Sciatic nerve (tissue), 2 donors: Measurements from ENCODE around the gene TRAF3IP3. TPM values are rescaled to one million over a fixed set of nuclear protein-coding genes. Genes with fewer than 3 reads are reported as not detected.
A peak's percentile ranks its signal among the peaks of the same experiment; 100 is the strongest.

ENCODE experiments used
- ATAC-seq: fragments of 200-7000 bp; cut with Tn5 transposase; one replicate; pipeline ENCODE4 v1.9.1; 2020; ENCODE audit warnings: mild to moderate bottlenecking, moderate library complexity
- DNase-seq: peaks from one replicate; pipeline ENCODE4 v3.0.0-alpha.2; 2020; ENCODE audit warnings: low spot score
- intact Hi-C: fragments of 100-400 bp; cut with DNase I; formaldehyde crosslinking; loops from one replicate; pipeline ENCODE4 v1.14.2; 2022
- total RNA-seq: library from RNA; stranded (reverse); fragmentation: NEBNext Ultra II Directional; extraction: Animal tissue kit (Norgen Biotek cat#: 25700); gene quantifications from one replicate; pipeline ENCODE4 v1.2.1, GENCODE V29; 2021
- donor health status: DM: no; HTN: no; CAD: no.
- donor health status: DM: no; HTN: no; CAD: no.

TRAF3IP3 gene
- total RNA-seq, 1 donor from 2014 or later, result 8.3 TPM

- intact Hi-C loops, result no loop called here
- no peak for DNase-seq
- no peak for ATAC-seq
These were observed 58.0 kb downstream of the TRAF3IP3 start for GRCh38 chr1:209813902-209814301.

GRCh38 chr1:209815490-209815889, 59.6 kb downstream of the TRAF3IP3 start:
- intact Hi-C loops, result no loop called here
- no peak for DNase-seq

GRCh38 chr1:209815931-209816341, 60.1 kb downstream of the TRAF3IP3 start:
- no peak for ATAC-seq
- intact Hi-C loops, result loop anchor here (2.0 kb wide), 1 partner anchor 65 kb away; no protein-coding TSS in a partner anchor
- DNase-seq, result no peak

More at GRCh38 chr1:209815490-209815889, 59.6 kb downstream of the TRAF3IP3 start:
- ATAC-seq, result no peak

GRCh38 chr1:209816923-209817322, 61.1 kb downstream of the TRAF3IP3 start:
- DNase-seq (no peak), ATAC-seq (no peak)
- intact Hi-C loops, result loop anchor here (2.0 kb wide), 1 partner anchor 64 kb away; no protein-coding TSS in a partner anchor

DNA sequence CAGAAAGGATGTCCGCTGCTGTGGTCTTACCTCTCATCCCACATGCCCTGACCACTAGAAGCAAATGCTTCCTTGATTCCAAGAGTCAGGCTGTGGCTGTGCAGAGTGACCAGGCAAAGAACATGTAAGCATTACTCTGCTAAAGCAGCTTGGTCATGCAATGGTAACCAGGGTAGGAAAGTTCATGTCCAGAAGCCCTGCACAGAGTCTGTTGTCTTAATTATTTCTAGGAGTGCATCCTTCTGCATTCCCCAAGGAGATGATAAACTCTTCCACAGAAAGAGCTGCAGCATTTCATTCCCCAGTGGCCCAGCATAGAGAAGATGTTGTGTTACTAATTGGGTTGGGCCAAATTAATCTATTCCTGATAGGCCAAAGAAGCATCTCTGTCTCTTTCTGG, 61.8 kb downstream of the TRAF3IP3 start:
- ATAC-seq (no peak), DNase-seq (no peak)
- intact Hi-C loops, result loop anchor here (2.0 kb wide), 1 partner anchor 63 kb away; no protein-coding TSS in a partner anchor

GRCh38 chr1:209819058-209819457, 63.2 kb downstream of the TRAF3IP3 start:
- no peak for DNase-seq
- intact Hi-C loops, result no loop called here
- no peak for ATAC-seq

- intact Hi-C loops, result no loop called here
These were observed 65.1 kb downstream of the TRAF3IP3 start for GRCh38 chr1:209820986-209821385.

DNA sequence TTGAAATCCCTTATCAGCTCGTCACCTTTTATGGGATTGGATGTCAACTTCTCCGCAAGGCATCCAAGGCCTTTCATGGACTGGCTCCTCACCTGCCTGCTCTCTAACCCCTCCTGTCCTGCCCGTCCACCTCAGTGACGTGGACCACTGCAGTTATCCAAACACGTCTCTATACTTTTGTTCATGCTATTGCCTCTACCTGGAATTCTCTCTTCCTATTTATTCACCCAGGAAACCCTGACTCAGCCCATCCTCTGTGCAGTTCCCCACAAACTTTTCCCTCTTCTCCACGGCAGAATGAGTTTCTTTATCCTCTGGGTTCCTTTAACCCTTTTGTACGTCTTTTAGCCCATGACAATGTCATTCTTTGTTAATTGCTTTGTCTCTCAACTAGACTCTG, 66.9 kb downstream of the TRAF3IP3 start:
- no peak for ATAC-seq
- DNase-seq, result no peak
- intact Hi-C loops, result no loop called here

More at GRCh38 chr1:209820986-209821385, 65.1 kb downstream of the TRAF3IP3 start:
- no peak for ATAC-seq
- DNase-seq, result no peak

- intact Hi-C loops, result no loop called here
- no peak for ATAC-seq
- no peak for DNase-seq
These were observed 67.5 kb downstream of the TRAF3IP3 start for GRCh38 chr1:209823143-209824041.

DNA sequence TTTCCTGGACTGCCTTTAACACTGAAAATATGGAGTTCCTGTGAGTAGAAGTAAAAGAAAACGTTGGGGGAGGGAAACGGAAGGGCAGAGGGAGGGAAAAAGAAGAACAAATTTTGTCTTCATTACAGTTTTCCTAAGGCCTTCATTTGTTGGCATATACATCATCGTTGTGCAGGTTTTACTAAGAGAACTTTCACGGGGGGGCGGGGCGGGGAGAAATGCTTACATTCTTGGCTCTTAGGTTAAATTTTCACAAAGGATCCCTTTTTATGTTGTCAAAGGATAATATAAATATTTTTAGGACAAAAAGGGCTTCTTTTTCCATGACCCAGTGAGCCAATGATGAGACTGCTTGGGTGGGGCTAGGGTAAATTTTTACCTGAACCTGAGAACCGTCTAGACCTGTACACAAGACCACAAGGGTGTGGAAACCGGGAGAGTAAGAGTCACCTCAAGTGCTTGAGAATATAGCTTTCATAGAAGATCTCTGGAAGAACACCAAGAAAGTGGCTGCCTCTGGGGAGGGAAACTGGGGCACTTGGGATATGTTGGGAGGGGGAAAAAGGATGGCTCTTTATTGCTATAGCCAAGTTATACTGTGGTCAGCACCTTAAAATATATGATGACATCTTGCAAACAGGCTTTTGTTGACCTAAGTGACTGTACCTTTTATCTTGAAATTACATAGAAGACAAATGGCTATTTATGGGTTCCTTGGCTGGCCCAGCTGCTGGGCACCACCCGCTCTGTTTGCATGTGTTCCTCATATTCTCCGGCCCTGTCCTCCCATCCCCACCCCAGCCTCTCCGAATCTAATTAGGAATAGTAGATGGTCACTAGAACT, 70.0 kb downstream of the TRAF3IP3 start:
- no peak for DNase-seq
- no peak for ATAC-seq
- intact Hi-C loops, result no loop called here

- ATAC-seq, result peak; percentile 96
- DNase-seq, result peak; percentile 95
- intact Hi-C loops, result no loop called here
These were observed 71.8 kb downstream of the TRAF3IP3 start, which contains the start of gene UTP25 for GRCh38 chr1:209827384-209828262. Gene UTP25, plus strand, starts transcription at chr1:209827972. Its CDS starts 92 bp downstream, at chr1:209828064.

DNA sequence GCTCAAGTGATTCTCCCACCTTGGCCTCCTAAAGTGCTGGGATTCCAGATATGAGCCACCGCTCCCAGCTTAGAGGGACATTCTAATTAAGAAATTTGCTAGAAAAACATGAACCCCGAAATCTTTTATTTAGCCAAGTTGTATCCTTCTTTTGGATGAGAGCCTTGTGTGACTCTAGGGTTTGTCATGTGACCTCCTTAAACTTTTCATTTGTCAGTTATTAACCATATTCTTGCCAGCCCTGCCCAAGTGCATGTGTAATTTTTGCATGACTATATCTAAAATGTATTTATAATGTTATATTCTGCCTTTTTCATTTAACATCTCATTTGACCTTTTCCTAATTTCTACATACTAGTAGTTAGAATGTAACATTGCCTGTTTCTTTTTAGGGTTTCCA, 73.9 kb downstream of the TRAF3IP3 start:
- DNase-seq (no peak), ATAC-seq (no peak)
- intact Hi-C loops, result no loop called here

- DNase-seq (no peak), ATAC-seq (no peak)
- intact Hi-C loops, result no loop called here
These were observed 74.9 kb downstream of the TRAF3IP3 start for GRCh38 chr1:209830722-209831121.

DNA sequence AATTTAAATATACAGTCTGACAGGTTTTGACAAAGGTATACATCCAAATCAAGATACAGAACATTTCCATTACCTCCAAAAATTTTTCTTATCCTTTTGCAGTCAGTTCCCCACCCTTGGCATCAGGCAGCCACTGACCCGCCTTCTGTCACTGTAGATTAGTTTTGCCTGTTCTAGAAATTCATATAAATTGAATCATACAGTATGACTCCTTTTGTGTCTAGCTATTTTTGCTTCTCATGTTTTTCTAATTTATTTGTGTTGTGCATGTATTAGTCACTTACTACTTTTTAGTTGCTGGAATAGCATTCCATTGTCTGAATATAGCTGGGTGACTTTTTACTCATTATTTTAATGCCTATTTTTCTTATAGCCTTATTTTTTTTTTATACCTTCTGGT, 75.8 kb downstream of the TRAF3IP3 start:
- ATAC-seq (no peak), DNase-seq (no peak)
- intact Hi-C loops, result no loop called here

Other genes with a start within 250 kb of the TRAF3IP3 start
- gene CAMK1G, start 172.3 kb upstream of the TRAF3IP3 start, total RNA-seq, result 0.18 TPM
- 2.8 TPM for gene LAMB3, start 103.6 kb upstream of the TRAF3IP3 start, total RNA-seq
- gene G0S2, start 80.6 kb upstream of the TRAF3IP3 start, total RNA-seq, result 93.0 TPM
- gene HSD11B1, start 51.2 kb upstream of the TRAF3IP3 start, total RNA-seq, result 6.0 TPM
- 1.5 TPM for gene C1orf74, start 28.5 kb downstream of the TRAF3IP3 start, total RNA-seq
- gene IRF6, start 50.1 kb downstream of the TRAF3IP3 start, total RNA-seq, result 1.8 TPM
- 7.7 TPM for gene UTP25, start 71.9 kb downstream of the TRAF3IP3 start, total RNA-seq
- 3.8 TPM for gene SYT14, start 182.2 kb downstream of the TRAF3IP3 start, total RNA-seq